Natural killer cell (primary cell): Measurements from ENCODE around the gene JMJD1C. TPM values are rescaled to one million over a fixed set of nuclear protein-coding genes. Genes with fewer than 3 reads are reported as not detected.
A peak's percentile ranks its signal among the peaks of the same experiment; 100 is the strongest.

ENCODE experiments used
- ATAC-seq, 3 donors: fragments of 150-1000 bp in 2 of 3; fragments of 200-7000 bp in 1 of 3; cut with Tn5 transposase; 1 replicate in 1 of 3; 2 replicates in 2 of 3; pipeline ENCODE4 v1.10.0; 2021; ENCODE audit warnings: mild to moderate bottlenecking in 2 of 3, moderate library complexity in 2 of 3
- DNase-seq, 2 donors: peaks; one replicate each; pipeline versions ENCODE4 v3.0.0 to v3.0.0-alpha.2; 2013 to 2021; ENCODE audit warnings: mixed read lengths in 1 of 2
- H3K27ac ChIP-seq: one replicate; pipeline ENCODE4 v1.5.1; 2013; ENCODE audit warnings: mild to moderate bottlenecking, low read length
- H3K27me3 ChIP-seq: one replicate; pipeline ENCODE4 v1.6.1; 2013; ENCODE audit warnings: low read length; ENCODE audit not compliant: control insufficient read depth, insufficient read depth
- H3K36me3 ChIP-seq: one replicate; pipeline ENCODE4 v1.6.1; 2013; ENCODE audit warnings: low read length; ENCODE audit not compliant: control insufficient read depth, insufficient read depth
- H3K4me1 ChIP-seq: one replicate; pipeline ENCODE4 v1.6.1; 2013; ENCODE audit warnings: low read length; ENCODE audit not compliant: control insufficient read depth, insufficient read depth
- H3K4me3 ChIP-seq: one replicate; pipeline ENCODE4 v1.5.1; 2013; ENCODE audit warnings: low read length
- H3K9me3 ChIP-seq: one replicate; pipeline ENCODE4 v1.6.1; 2013; ENCODE audit warnings: low read length; ENCODE audit not compliant: control insufficient read depth, insufficient read depth
- H3K27ac Mint-ChIP-seq, 2 donors: one replicate each; pipeline ENCODE4 v1.8.0; 2022; ENCODE audit warnings: mild to moderate bottlenecking in 2 of 2, mixed read lengths in 2 of 2, moderate library complexity in 1 of 2
- H3K27me3 Mint-ChIP-seq, 2 donors: one replicate each; pipeline ENCODE4 v1.8.0; 2022; ENCODE audit warnings: low read depth in 2 of 2, mixed read lengths in 2 of 2
- H3K36me3 Mint-ChIP-seq: one replicate; pipeline ENCODE4 v1.8.0; 2022; ENCODE audit warnings: mixed read lengths
- H3K4me1 Mint-ChIP-seq, 2 donors: one replicate each; pipeline ENCODE4 v1.8.0; 2022; ENCODE audit warnings: mixed read lengths in 2 of 2
- H3K4me3 Mint-ChIP-seq: one replicate; pipeline ENCODE4 v1.8.0; 2022; ENCODE audit warnings: mild to moderate bottlenecking, moderate library complexity, mixed read lengths
- H3K9me3 Mint-ChIP-seq, 2 donors: one replicate each; pipeline ENCODE4 v1.8.0; 2022; ENCODE audit warnings: mixed read lengths in 2 of 2
- CTCF ChIP-seq: fragments of 200-600 bp; IDR thresholded peaks from one replicate; pipeline ENCODE4 v1.8.0; 2022; ENCODE audit warnings: antibody characterized with exemption
- WGBS: methylation state at CpG from one replicate; pipeline ENCODE4 v1.1.7; 2013; ENCODE audit warnings: missing lambda C conversion rate; ENCODE audit not compliant: insufficient coverage; 5-methylcytosine and 5-hydroxymethylcytosine counted together
- intact Hi-C: fragments of 100-400 bp; cut with micrococcal nuclease; formaldehyde crosslinking; loops from one replicate; pipeline ENCODE4 v1.14.2; 2022
- total RNA-seq, 4 donors: library from RNA; stranded (reverse); fragments of 120-200 nt in 1 of 4; gene quantifications; one replicate each; pipeline versions ENCODE4 v1.2.3 to v1.2.4, GENCODE V29; 2013 to 2022

Gene JMJD1C
- total RNA-seq, 3 donors from 2014 or later (not counting 1 experiment from before 2014, with no cell fraction given): 125 to 208 (median 156) TPM

- Histone ChIP-seq H3K4me3 (no peak overlapping the region), H3K36me3 (peaks cover 21% of the 10 kb centered on the region), H3K27ac (no peak overlapping the region), H3K9me3 (no peaks in the 10 kb centered on the region), H3K4me1 (peaks cover 11% of the 10 kb centered on the region), H3K27me3 (no peaks in the 10 kb centered on the region)
- Mint-ChIP-seq H3K4me1 (peaks cover 49 to 51% of the 10 kb centered on the region in 2 donors), H3K27ac (peak overlapping the region in 1 of 2 donors; percentile 66), H3K4me3 (peak overlapping the region; percentile 60), H3K9me3 (no peaks in the 10 kb centered on the region), H3K27me3 (no peaks in the 10 kb centered on the region), H3K36me3 (no peaks in the 10 kb centered on the region)
- intact Hi-C loops: no loop called here
- ATAC-seq (no peak), DNase-seq (no peak)
- TF ChIP-seq CTCF: no peak
- 63% methylated on average over 4 of the region's 5 CpGs for WGBS
Observed at GRCh38 chr10:63262430-63263073, 203.2 kb downstream of the JMJD1C start.

- no peaks in the 10 kb centered on the region for H3K27me3 ChIP-seq
- ATAC-seq (no peak), DNase-seq (no peak)
- no peak overlapping the region for H3K4me3 ChIP-seq
- Mint-ChIP-seq H3K4me3 (peak overlapping the region; percentile 2), H3K36me3 (no peaks in the 10 kb centered on the region), H3K4me1 (peaks cover 53 to 54% of the 10 kb centered on the region in 2 donors), H3K27ac (no peak overlapping the region), H3K9me3 (no peaks in the 10 kb centered on the region), H3K27me3 (no peaks in the 10 kb centered on the region)
- intact Hi-C loops: no loop called here
- WGBS: 89% methylated on average over 2 of the region's 3 CpGs
- peaks cover 17% of the 10 kb centered on the region for H3K4me1 ChIP-seq
- peaks cover 26% of the 10 kb centered on the region for H3K36me3 ChIP-seq
- no peak overlapping the region for H3K27ac ChIP-seq
- H3K9me3 ChIP-seq: no peaks in the 10 kb centered on the region
- no peak for TF ChIP-seq CTCF
Observed at GRCh38 chr10:63261496-63261895, 204.3 kb downstream of the JMJD1C start.

- Histone ChIP-seq H3K27ac (no peak overlapping the region), H3K9me3 (no peaks in the 10 kb centered on the region), H3K36me3 (peaks cover 26% of the 10 kb centered on the region), H3K4me3 (no peak overlapping the region), H3K27me3 (no peaks in the 10 kb centered on the region), H3K4me1 (peaks cover 19% of the 10 kb centered on the region)
- H3K4me3 Mint-ChIP-seq: no peak overlapping the region
- no peak for ATAC-seq
- DNase-seq: no peak
- WGBS: 59% methylated on average over 2 of the region's 3 CpGs
- no peak for TF ChIP-seq CTCF
- H3K36me3 Mint-ChIP-seq: no peaks in the 10 kb centered on the region
- H3K27me3 Mint-ChIP-seq: no peaks in the 10 kb centered on the region
- peaks cover 56 to 60% of the 10 kb centered on the region in 2 donors for H3K4me1 Mint-ChIP-seq
- no peak overlapping the region for H3K27ac Mint-ChIP-seq
- no peaks in the 10 kb centered on the region for H3K9me3 Mint-ChIP-seq
- intact Hi-C loops: no loop called here
Observed at GRCh38 chr10:63260860-63261251, 204.9 kb downstream of the JMJD1C start.
